Forelimb muscle (tissue), 1 donor: Measurements from ENCODE around the gene PHF20. TPM values are rescaled to one million over a fixed set of nuclear protein-coding genes. Genes with fewer than 3 reads are reported as not detected.
"Not testable (repeated sequence)": the region's sequence is repeated elsewhere in the genome, so short reads cannot be mapped to it uniquely, and the experiment has no call there.

Source experiments
- DNase-seq: peaks from one replicate; pipeline ENCODE4 v3.0.0-alpha.2; 2013; ENCODE audit warnings: low read depth
- polyA plus RNA-seq: library from polyadenylated mRNA; unstranded; fragments of 120-200 nt; gene quantifications from one replicate; pipeline ENCODE4 v1.2.1, GENCODE V29; 2013; ENCODE audit not compliant: insufficient read length

The PHF20 gene
- polyA plus RNA-seq, 1 donor: 25.9 TPM

DNA sequence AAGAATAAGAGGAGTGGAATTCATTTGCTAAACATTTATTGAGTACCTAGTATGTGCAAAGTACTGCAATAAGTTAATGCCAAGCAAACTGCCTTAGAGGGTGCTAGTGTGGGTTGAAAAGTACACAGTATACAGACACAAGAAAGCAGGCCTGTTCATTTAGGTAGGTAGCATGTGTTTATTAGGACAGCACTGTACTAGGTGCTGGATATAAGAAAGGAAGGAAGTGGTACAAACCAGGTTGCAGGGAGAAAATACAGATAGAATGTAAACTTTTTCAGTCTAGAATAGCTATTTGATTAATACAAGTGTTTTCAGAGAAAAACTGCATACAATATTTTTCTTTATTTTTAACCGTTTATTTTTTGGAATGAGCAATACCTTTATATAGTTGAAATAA is 68.1 kb downstream of the PHF20 start:
- no peak for DNase-seq

DNA sequence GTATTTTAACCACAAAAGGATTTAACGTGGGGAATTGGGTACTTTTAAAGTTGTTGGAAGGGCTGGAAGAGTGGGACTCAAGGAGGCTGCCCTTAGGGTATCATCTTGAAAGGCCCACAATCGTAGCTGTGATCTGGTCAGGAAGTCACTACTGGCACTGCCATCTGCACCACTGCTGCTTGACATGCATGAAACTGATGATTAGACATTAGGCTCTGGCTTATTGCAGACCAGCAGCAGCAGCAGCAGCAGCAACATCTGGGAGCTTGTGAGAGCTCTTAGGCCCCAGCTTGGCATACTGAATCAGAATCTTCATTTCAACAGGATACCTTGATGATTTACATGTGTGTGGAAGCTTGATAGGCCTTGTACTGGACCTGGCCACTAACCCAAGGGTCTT is 68.6 kb downstream of the PHF20 start:
- no peak for DNase-seq

- DNase-seq: no peak
These were observed 70.5 kb downstream of the PHF20 start for GRCh38 chr20:35842361-35842760.

DNA sequence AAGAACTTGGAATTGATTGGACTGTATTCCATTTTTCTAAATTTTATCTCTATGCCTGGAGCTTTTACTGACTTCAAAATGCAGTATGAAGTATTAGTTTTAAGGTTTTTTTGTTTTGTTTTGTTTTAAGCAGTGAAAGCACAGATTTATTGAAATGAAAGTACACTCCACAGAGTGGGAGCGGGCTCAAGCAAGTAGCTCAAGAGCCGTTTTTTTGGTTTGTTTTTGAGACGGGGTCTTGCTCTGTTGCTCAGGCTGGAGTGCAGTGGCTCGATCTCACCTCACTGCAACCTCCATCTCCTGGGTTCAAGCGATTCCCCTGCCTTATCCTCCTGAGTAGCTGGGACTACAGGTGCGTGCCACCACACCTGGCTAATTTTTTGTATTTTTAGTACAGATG is 72.1 kb downstream of the PHF20 start:
- not testable (repeated sequence) for DNase-seq

GRCh38 chr20:35845561-35845960 is 73.7 kb downstream of the PHF20 start:
- DNase-seq: no peak

DNA sequence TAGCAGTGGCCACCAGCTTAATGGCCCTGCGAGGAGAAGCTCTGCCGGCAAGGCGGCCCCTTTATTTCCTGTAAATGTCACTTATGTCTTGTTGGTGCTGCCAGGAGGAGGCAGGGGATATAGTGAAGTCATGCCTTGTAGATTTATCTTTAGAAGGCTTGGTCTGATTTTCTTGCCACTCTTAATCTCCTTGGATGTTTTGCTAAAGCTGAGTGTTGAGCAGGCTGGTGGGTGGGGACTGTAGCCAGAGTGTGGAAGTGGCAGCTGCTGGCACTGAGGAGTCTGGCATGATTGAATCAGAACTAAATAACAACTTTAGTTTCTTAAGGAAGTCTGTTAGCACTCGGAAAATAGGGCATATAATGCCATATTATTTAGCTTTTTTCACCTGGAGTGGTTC is 77.9 kb downstream of the PHF20 start:
- no peak for DNase-seq

GRCh38 chr20:35851659-35852058 is 79.8 kb downstream of the PHF20 start:
- DNase-seq: not testable (repeated sequence)

DNA sequence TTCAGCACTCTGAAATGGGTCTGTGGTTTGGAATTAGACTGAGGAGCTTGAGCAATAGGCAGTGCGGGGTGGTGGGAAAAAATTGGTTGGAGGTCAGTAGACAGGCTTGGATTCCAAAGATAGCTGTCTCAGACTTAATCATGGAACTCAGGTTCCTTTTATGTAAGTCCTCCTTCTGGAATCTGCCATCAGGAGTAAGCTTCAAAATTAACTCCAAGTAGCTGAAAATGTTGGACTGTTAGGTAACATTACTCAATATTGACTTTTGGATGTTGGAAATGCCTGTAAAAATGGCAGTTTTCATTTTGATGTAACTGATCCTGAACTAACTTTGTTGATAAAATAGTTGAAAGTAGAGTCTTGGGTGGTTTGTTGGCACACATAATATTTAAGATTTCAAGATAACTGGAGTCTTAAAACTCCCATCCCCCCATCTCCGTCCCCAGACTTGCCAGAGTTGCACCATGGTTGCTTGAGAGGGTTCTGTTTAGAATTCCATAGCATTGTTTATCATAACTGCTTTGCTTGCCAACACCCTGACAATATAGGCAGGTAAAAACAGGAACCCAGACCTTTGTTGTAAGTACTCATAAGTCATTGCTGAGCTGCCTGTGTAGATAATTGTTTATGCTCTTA is 83.0 kb downstream of the PHF20 start:
- no peak for DNase-seq

GRCh38 chr20:35855641-35856040 is 83.8 kb downstream of the PHF20 start:
- DNase-seq: not testable (repeated sequence)

GRCh38 chr20:35856866-35857265 is 85.1 kb downstream of the PHF20 start:
- DNase-seq: no peak

DNA sequence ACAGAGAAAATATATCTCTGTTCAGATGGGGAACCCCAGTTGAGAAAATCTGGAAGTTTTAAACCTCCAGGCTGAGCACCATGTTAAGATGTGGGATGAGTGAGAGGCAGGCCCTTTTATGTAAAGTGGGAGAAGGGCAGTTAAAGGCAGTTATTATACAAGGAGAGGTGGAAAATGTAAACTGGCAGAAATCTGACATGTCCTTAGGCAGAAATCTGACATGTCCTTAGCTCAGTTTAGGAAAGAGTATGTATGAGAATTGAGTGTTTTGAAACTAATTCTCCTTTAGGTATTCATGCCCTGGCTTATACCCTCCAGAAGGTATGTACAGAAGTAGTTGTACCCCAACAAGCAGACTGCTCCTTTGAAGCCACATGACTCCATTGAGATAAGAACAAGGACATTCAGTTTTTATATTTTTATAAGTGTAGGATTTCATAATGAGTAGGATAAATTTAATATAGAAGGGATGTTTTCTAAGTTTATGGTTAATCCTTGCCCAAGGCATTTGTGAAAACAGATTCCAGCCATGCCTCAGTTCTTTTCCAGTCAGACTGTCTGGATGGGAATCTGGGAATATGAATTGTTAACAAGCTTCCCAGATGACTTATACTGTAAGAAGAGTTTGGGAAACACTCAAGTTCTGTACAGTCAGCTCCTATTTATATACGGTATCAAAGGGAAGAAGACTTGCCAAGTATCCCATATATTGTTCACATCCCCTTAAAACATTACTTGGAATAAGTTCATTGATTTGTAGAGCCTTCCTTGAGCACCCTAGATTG is 94.8 kb downstream of the PHF20 start:
- no peak for DNase-seq

GRCh38 chr20:35870541-35871258 is 98.9 kb downstream of the PHF20 start:
- no peak for DNase-seq

DNA sequence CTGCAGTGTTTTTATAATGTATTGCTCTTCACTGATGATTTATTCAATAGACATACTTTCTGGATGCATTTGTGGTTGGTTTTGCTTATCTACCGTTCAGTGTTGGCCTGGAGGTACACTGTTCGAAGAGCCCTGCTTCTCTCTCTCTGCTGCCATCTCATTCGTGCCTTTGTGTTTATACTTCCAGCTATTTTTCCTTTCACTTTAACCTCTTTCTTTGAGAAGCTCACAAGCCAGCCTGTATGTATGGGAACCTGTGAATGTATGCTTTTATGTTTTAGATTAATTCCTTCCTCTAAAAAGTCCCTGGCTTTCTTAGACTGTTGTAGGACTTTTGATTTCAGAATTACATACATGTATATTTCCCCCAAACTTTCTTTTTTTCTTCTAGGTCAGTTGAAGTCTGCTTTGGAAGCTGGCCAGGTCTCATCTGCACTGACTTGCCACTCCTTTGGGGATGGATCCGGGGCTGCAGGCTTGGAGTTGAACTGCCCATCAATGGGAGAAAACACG is 99.5 kb downstream of the PHF20 start:
- no peak for DNase-seq

DNA sequence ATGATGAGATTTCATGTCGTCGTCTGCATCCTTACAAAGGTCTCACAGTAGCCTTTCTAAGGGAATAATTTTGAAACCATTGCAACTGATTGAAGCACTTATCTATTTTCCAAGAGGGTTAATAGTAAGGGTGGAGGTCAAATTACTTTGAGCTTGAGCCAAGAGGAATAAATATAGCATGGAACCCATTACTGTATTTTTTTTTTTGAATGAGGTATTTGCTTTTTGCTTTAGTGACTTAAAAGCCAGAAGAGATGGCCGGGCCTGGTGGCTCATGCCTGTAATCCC is 104.2 kb downstream of the PHF20 start:
- DNase-seq: no peak

GRCh38 chr20:35877611-35878010 is 105.8 kb downstream of the PHF20 start:
- no peak for DNase-seq

- DNase-seq: no peak
These were observed 106.4 kb downstream of the PHF20 start for GRCh38 chr20:35878113-35878625.

DNA sequence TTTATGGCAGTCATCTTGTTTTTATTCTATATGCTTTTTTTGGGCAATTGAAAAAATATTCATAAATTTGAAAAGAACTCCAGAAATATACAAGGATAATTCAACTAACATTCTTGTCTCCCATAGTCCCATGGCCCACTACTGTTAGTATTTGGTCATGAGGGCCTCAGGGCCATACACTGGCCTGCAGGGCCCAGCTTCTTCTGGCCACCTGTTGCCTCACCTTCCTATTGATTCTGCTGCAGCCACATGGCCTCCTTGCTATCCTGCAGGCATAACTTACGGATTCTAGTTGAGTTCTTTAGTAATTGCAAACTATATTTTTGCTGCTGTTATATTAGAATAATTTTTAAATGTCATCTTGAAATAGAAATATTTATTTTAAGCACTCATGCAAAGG is 109.9 kb downstream of the PHF20 start:
- no peak for DNase-seq

DNA sequence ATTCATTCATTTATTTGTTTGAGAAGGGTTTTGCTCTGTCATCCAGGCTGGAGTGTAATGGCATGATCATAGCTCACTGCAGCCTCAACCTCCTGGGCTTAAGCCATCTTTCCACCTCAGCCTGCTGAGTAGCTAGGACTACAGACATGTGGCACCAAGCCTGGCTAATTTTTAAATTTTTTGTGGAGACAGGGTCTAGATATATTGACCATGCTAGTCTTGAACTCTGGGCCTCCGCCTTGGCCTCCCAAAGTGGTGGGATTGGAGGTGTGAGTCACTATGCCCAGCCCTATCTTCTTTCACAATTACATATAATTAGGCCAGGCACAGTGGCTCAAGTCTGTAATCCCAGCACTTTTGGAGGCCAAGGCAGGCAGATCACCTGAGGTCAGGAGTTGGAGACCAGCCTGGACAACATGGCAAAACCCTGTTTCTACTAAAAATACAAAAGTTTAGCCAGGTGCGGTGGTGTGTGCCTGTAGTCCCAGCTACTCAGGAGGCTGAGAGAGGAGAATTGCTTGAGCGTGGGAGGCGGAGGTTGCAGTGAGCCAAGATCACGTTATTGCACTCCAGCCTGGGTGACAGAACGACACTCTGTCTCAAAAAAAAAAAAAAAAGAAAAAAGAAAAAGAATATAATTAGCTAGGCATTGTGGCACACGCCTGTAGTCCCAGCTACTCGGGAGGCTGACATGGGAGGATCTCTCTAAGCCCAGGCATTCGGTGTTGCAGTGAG is 110.8 kb downstream of the PHF20 start:
- not testable (repeated sequence) for DNase-seq

- no peak for DNase-seq
These were observed 111.5 kb downstream of the PHF20 start for GRCh38 chr20:35883336-35883777.

GRCh38 chr20:35883778-35884540 is 112.1 kb downstream of the PHF20 start:
- no peak for DNase-seq

GRCh38 chr20:35884541-35884865 is 112.7 kb downstream of the PHF20 start:
- DNase-seq: no peak
